HG02884 (cell line): ENCODE data around the gene COL20A1.

ENCODE experiments used
- ATAC-seq: cut with Tn5 transposase; IDR thresholded peaks from one replicate; pipeline ENCODE4 v1.9.1; 2021; ENCODE audit warnings: mild to moderate bottlenecking, moderate library complexity; ENCODE audit not compliant: unreplicated experiment

The COL20A1 gene

DNA sequence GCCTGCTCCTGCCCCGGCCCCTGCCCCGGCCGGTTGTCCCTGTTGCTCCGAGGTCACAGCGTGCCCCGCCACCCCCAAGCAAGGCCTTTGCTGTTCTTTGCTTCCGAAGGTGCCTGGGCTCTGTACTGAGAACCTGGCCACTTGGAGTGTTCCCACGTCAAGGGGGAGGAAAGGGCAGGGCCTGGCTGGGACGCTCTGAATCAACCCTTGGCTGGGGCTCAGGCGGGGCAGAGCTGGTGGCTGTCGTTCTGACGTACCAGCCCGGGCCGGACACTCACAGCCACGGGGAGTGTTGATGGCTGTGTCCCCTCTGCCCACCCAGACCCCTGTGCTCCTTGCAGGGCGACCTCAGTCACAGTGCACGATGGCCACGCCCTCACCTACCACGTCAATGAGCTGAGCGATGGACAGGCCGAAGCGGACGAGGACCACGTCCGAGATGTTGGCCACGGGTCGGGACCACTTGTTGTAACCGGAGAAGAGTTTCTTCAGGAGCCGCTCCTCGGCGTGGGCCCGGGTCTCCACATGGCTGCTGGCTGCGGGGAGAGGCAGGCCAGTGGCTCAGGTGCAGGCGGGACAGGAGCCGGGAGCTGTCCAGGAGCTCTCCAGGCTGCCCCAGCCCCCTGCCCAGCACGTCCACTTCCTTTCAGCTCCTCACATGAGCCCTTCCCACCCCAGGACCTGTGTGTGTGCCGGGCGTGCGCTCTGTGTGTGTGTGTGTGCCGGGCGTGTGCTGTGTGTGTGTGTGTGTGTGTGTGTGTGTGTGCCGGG lies 66.4 kb downstream of the COL20A1 start:
- no peak for ATAC-seq

DNA sequence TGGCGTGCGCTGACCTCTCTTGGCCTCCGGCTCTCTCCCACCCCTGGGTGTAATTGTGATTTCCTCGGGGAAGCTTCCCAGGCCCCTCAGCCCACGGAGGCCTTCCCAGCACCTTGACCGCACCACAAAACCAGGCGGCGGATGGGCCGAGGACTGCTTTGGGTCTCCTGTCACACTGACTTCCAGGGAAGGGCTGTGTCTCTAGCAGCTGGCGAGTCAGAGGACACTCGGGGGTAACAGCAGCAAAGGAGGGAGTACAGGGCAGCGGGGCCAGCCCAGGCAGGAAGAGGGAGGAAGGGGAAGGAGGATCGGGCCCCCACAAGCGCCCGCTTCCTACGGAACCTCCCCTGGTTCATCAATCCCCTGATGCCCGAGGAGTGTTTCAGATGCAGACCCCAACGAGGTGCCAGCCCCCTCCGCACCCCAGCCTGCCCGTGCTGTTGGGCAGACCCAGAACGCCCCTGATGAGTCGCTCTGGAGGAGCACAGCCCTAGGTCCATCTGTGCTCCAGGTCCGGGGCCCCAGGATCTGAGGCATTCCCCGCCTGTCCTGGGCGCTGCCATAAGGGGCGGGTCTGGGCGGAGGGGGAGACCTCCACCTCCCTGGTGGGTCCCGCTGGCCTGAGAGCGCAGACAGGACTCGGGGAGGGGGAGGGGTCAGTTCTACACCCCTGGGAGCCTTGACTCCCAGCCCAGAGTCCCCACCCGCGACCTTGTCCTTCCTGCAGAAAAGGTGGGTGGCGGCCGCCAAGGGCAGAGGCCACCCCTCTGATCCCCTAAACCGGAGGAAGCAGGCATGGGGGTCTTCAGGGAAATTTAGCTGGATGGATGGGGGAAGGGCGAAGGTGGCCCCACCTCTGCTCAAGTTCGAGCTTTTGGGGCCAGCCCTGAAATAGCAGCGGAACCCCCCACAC lies 67.2 kb downstream of the COL20A1 start:
- no peak for ATAC-seq

DNA sequence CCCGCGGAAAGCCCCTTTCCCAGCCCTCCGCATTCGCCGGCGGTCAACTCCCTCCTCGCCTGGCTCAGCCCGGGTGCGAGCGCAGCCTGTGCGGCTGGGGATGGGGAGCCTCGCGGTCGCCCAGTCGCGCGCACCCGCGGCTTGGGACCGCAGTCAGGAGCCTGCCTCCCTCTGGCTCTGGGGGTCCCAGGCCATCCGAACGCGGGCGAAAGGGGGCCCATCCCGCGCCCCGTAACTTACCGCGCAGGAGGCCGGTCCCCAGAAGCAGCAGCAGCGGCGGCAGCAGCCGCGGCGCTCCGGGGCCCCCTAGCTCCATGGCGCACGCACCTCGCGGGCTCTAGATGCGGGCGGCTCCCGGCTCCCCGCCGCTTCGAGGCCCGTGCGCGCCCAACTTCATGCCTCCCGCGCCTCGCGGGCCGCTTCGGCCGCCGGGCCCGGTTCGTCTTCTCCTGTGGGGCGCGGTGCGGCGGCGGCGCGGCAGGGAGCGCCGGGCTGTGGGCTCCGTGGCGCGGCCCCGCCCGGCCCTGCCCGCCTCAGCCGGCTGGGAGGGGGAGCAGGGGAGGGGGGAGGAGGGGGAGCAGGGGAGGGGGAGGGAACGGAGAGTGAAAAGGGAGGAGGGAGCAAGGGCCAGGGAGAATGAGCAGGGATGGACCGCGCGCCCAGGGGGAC lies 68.0 kb downstream of the COL20A1 start, which contains the start of gene CHRNA4:
Gene CHRNA4, minus strand, starts transcription at position 500 of the 669 bp plus-strand sequence. Its CDS starts 184 bp downstream, at position 316.
- no peak for ATAC-seq

DNA sequence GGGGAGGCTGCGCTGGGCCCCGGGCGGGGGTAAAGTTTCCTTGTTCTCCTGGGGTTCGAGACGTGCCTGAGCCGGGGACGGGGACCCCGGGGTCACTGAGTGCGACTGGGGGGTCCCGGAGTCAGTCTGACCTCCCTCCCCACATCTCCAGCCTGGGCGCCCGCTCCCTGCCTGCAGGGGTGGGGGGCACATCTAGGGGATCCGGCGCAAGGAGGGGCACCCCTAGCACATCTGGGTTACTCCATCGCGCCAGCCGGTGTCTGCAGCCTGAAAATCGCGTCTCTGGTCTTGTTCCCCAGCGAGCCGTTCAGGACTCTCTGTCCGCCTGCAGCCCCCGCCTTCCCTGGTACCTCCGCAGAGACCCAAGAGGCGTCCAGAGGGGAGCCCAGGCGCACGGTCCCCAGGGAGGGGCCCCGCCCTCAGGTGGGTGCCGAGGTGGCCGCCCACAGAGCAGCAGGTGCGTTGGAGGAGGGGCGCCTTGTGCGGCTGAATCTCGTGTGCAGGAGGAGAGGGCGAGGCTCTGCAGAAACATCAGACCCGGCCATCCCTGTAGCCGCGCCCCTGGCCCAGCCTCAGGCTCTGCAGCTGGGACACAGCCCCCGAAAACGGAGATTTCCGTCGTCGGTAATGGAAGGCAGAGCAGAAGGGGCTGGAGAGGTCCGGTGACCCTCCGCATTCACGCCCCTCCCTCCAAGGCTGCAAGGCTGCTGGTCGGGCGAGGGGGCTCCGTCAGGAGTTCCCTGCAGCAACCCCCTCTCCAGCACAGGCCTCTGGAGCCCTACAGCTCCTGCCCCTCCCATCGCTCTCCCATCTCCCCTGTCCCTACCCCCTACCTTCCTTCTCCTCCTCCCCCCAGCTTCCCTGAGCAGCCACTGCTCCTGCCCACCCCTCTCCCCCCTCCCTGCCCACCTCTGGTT lies 68.8 kb downstream of the COL20A1 start:
- no peak for ATAC-seq

DNA sequence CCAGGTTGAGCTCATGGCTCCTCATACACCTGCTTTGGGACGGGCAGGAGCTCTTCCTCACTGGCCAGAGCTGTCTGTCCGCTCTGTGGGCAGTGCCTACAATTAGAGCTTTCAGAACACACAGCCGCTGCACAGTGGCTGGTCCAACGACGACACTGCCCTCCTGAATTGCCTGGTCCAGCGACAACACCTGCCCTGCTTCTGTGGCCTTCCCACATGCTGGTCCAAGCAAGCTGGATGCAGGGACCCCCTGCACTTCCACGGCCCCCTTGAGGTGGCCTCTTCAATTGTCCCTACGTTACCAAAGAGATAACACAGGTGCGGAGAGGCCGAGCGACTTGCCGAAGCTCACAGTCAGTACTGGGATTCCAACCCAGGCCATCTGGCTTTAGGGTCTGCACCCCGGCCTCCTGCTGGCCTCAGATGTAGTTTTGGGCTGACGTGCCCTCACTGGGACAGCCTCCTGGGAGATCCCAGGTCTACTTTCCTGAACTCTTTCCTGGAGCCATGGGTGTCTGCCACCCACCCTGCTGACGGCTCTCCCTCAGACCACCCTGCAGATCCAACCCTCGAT lies 69.5 kb downstream of the COL20A1 start:
- ATAC-seq = no peak

DNA sequence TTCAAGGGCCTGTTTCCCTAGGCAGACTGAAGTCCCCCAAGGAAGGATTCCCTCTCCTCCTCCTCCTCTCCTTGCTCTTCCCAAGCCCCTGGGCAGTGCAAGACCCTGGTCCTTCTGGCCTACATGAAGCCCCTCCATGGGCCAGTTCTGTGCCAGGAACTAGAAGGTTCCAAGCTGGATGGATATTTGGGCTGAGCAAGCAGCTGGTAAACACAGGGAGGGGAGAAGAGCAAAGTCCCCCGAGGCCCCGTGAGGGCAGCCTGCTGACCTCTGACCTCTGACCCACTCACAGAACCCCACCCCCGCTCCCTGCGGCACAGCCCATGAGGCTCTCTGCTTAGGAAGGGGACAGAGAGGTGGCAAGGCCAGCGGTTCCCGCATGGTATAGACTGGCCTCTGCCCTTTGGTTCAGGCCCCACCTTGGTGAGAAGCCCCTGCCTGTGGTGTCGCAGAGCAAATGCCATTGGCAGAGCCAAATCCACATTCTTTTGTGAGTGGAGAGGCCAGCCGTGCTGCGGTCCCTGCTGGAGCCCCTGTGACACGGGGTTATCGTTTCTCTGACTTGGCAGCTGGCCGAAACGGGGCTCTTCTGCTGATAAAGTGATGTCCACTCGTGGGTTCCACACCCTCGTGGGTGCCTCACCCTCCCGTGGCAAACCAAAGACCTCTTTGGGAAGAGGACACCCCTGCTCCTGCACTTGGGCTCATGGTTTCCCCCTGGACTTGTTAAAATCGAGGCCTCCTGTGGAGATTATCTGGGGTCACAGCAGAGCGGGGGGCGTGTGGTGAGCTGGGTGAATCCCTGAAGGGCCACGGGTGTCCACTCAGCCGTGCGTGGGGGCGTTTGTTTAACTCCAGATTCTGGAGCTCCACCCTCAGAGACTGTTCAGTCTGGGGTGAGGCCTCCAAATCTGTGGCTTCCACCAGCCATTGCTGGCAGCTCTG lies 70.3 kb downstream of the COL20A1 start:
- no peak for ATAC-seq

DNA sequence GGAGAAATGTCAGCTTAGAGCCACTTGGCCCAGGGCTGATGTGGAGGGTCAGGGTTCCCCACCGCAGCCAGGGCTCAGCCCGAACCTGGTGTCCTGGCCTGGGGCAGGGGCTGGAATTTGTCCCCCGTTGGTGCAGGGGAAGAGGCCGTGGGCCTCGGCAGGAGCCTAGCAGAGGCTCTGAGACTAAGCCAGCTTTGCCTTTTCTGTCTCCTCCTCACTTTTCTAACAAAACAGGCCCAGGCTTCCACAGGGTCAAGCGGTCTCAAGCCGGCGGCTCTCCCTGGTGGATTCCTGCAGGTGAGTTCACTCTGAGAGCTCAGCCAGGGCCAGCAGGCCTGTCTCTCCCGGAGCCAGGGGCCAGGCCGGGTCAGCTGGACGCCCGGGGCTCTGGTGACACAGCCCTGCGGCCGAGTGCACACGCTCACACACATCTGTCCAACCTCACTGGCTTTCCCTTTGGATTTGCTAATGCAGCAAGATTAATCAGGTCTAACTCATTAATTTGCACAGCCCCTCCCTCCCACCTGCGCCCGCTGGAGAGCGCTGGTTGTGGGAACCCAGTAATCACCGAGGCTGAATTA lies 71.1 kb downstream of the COL20A1 start:
- ATAC-seq = no peak

DNA sequence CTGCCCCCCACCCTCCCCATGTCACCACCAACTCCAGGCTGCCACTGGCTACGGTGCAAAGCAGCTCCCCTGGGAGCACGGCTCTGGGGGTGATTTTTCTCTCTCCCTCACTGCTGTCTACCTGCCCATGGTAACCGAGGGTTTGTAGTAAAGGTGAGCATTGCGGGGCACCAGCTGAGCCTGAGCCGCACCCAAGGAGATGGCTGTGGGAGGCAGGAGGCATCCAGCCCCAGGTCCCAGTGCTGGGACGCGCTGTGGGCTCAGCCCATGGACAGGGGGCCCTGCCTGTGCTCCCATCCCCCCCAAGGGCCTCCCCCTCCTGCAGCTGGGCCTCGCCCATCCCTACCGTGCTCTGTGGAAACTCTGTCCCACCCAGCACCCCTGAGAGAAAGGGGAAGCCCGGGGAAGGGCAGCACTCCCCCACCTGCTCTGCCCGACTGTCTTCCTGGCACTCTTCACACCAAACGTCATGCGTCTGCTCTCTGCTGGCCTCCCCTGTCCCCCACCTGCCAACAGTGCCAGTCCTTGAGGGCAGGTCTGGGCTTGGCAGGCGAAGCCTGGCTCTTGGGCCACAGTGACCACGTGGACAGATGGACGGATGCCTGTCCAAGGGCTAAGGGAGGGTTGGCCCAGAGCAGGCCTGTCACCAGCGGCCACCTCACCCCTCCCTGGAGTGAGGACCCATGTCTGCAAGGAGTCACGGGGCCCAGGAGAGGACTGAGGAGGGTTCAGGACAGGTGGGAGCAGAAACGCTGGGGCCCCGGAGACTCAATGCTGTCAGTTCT lies 72.0 kb downstream of the COL20A1 start:
- ATAC-seq = no peak

DNA sequence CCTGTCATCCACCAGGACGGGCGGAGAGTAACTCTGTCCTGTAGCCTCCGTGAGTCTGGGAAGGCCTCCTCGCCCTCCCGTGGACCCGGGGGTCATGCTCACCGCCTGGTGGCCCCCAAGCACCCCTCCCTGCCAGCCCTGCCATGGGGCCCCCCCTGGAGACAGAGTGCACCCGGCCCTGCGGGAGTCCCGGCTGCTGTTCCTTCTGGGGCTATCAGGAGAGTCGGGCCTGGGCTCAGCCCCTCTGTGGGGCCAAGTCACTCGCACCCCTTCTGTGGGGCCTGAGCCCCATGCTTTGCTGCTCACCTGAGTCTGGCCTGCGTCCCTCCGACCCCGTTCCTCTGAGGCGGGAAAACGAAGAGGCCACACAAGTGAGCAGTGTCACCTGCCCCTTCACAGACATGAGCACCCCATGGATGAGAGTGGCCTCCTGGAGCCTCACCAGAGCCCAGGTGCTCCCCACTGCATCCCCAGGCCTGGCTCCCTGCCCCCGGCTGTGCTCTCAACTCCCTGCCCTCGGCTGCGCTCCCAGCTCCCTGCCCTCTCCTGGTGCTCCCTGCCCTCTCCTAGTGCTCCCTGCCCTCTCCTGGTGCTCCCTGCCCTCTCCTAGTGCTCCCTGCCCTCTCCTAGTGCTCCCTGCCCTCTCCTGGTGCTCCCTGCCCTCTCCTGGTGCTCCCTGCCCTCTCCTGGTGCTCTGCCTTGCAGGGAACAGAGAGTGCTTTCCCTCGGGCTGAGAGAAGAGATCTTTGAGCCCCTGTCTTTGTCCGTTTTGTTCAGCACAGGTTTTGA lies 72.8 kb downstream of the COL20A1 start:
- no peak for ATAC-seq

DNA sequence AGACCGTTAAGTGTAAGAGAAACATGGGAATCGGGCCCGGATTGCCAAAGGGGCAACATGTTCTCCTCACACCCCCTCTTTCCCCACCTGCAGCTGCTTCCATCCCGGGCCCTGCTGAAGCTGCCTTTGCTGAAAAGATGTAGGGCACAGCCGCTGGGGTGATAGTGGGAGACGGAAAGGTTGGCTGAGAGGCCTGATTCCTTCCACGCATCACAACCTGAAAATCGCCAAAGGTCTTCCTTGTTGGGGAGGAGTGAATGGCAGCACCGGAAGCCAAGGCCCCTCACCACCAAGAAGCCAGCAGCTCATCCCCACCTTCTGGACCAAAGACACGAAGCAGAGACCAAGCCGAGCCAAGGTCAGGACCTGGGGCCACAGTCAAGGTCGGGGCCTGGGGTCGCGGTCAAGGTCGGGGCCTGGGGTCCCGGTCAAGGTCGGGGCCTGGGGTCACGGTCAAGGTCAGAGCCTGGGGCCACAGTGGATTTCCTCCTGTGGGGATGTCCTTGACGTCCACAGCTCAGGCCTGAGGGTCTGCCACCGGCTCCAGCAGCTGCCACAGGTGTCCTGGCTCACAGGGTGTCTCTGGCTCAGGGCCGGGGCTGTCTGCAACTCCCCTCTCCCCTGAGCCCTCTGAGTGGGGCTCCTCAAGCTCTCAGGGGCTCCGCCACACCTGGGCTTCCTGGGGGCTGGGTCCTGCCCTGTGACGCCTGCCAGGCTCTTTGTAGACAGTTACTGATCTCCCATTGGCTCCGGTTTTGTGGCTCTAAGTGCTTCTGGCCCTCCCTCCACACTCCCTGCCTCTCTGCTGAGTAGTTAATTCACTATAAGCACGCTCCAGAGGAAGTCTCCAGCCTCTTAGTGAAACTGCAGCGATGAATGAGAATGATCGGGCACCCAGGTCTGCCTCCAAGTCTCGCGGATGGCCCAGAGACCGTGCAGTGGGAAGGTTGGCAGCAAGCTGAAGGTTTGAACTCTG lies 73.7 kb downstream of the COL20A1 start:
- ATAC-seq = no peak

DNA sequence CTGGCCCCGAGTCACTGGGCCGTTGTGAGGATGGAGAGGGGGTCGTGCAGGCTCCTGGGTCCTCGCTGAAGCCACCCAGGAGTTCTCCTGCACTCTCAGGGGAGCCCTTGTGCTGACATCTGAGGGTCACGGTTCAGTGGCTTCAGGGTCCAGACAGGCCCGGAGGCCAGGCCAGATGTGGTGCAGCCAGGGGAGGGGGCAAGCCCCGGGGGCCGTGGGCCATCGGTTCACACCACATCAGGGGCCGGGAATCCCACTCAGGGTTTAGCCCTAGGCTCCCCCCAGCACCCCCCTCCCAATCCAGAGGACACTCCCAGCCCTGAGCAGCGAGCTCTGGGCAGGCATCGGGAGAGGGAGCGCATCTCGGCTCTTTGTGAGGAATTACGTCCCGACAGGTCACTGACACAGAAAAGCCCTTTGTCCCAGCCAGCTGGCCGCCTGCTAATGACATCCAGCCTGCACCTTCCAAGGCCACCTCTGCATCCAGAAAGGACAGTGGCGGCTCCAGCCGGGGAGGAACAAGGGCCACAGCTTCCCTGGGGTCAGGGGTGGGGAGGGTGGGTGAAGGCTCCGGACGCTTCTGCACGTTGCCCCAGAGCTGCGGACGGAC lies 74.6 kb downstream of the COL20A1 start:
- ATAC-seq = no peak

DNA sequence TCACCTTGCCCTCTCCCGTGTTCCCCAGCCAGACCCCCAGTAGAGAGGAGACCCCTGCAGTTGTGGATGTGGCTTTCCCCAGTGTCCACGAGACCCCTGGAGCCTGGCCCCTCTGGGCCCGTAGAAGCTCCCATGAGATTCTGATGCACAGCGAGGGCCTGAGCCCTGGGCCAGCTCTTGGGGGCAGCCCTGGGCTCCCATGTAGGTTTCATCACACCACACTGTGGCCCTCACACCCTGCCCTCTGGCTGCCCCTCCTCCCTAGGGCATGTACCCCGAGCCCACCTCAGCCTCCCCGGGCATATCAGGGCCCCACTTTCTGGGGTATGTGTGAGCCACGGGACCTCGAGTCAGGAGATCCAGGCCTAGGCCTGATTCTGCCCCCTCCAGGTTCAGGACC lies 75.2 kb downstream of the COL20A1 start:
- no peak for ATAC-seq

DNA sequence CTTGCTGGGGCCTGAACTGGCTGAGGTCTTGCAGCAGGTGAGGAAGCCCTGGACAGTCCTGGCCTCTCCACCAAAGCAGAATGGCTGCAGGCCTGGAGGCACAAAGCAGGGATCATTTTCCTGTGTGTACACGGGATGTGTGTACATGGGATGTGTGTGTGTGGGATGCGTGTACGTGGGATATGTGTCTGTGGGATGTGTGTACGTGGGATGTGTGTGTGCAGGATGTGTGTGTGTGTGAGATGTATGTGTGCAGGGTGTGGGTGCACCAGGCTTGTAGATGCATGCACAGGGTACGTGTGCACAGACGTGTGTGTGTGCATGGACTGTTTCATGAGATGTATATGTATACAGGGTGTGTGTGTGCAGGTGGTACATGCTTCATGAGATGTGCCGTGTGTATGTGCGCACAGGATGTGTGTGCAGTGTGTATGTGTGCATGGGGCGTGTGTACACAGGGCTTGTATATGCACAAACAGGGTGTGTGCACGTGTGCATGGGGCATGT lies 76.1 kb downstream of the COL20A1 start:
- no peak for ATAC-seq

DNA sequence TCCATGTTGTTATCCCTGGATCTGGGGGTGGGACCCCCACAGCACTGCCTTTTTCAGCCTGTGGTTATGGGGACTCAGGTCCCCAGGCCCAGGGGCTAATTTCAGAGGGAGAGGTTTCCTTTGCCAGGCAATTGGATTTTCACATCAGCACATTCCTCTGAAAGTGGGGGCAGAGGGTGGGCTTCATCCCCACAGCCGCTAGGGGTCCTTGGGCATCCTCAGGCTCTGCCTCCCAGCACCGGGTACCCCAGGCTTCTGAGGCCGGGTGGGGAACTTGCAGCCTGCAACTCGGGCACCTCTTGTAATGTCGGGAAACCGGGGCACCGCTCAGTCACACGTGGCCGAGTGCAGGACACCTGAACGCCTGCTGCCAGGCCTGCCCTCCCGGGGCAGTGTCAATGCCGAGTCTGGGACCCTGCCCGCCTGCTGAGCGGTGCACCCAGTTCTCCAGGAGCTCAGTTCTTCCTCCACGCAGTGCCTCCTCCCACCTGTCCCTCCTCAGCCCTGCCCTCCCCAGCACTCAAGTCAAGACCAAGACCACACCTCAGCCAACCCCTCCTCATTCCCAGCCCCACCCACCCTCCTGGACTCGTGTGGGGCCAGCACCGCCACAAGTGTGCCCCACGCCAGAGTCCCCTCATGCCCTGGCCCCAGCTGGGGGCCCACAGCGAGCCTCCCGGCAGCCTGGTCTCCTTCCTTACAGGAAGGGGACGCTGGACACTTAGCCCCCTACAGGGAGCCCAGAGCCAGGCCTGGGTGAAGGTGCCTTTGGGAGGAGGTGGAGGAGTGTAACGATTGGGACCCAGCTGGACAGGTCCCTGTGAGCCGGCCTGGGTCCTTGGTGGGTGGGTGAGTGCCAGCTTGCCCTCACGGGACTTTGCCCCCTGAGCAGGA lies 77.0 kb downstream of the COL20A1 start:
- ATAC-seq = no peak
